NCI-H146 treated with DMSO at 0.1 percent for 48 hours (cell line): ENCODE data around the gene AATK.
"Not testable (repeated sequence)": the region's sequence is repeated elsewhere in the genome, so short reads cannot be mapped to it uniquely, and the experiment has no call there.

ENCODE experiments used
- DNase-seq: peaks from one replicate; lab custom pipeline; 2025; ENCODE audit not compliant: unreplicated experiment; lab: John Stamatoyannopoulos, UW

Gene AATK

GRCh38 chr17:81161972-81162371, 4.0 kb downstream of the AATK start:
- no peak for DNase-seq

GRCh38 chr17:81161536-81161935, 4.5 kb downstream of the AATK start:
- no peak for DNase-seq

GRCh38 chr17:81160747-81161453, 5.1 kb downstream of the AATK start:
- no peak for DNase-seq

GRCh38 chr17:81160306-81160705, 5.7 kb downstream of the AATK start:
- DNase-seq = no peak

GRCh38 chr17:81159611-81160265, 6.3 kb downstream of the AATK start:
- DNase-seq = no peak

- DNase-seq = no peak
Measured at GRCh38 chr17:81158688-81159590, 7.1 kb downstream of the AATK start.

DNA sequence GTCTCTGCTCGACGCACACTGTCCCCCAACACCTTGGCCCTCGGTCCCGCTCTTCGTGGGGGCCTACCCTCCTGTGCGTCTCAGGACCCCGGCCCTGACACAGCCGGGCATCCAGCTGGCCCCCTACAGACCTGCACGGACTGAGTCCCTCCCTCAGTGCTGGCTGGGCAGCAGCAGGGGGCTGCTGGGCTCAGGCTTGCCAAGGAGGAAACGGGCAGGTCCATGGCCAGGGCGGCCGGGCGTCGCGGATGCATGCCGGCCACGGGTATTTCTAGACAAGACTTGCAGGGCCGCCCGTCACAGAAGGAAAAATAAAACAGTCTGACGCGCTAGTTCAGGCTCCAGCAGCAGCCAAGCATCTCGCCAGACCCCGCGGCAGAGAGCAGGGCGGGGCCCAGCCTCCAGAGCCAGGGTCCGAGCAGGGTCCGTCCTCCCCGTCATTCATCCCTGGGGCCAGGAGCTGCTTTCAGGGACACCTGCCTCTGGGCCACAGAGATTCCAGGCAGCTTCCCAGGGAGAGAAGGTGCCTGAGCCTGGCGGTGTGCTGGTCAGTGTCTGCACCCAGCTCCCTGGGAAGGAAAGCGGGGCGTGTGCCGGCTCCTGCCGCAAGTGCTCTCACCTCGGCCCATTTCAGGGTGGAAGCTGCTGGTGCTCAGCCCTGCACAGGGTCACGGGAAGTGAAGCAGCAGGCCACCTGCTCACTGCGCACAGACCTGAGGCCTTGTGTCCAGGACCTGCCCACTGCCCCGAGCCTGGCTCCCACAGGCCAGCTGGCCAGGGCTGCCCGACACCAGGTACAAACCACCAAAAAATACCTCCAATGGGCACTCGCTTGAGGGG, 8.0 kb downstream of the AATK start:
- no peak for DNase-seq

GRCh38 chr17:81156866-81157805, 8.9 kb downstream of the AATK start:
- DNase-seq = no peak

GRCh38 chr17:81154961-81155360, 11.1 kb downstream of the AATK start:
- DNase-seq = no peak

- DNase-seq = not testable (repeated sequence)
Measured at GRCh38 chr17:81154016-81154415, 12.0 kb downstream of the AATK start.

DNA sequence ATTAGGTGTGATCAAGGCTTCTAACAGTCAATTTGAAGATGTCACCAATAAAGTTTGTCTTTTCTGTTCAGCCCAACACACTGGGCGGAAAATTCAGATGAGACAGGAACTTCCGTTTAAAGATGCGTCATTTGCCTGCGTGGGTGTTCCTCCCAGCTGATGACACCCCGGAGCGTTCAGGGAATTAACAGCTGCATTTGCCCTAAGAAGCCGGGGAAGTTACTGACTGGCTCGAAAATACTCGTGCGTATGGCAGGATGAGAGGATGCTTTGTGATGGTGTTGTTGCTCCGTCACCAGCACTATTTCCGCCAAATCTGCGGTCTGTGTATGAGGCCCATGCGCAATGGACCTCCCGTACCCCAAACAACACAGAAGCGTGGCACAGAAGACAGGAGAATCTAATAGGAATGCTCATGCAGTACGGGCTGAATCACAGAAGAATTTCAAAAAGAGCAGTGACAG, 12.6 kb downstream of the AATK start:
- DNase-seq = no peak

DNA sequence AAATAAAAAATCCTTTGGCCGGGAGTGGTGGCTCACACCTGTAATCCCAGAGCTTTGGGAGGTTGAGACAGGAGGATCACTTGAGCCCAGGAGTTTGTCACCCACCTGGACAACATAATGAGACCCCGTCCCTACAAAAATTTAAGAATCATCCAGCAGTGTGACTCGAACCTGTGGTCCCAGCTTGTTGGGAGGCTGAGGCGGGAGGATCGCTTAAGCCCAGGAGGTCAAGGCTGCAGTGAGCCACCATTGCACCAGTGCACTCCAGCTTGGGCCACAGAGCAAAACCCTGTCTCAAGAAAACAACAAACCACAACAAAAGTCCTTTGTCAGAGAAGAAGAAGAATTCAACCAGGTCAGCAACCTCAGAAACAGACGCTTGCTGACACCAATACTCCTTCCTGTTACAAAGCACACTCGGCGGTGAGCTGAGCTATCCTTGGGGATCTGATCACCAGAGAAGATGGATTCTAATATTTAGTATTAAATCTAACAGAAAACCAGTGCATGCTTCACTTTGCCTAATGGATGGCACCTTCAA, 13.7 kb downstream of the AATK start:
- no peak for DNase-seq

- DNase-seq = no peak
Measured at GRCh38 chr17:81151278-81151677, 14.7 kb downstream of the AATK start.

GRCh38 chr17:81150377-81151077, 15.5 kb downstream of the AATK start:
- DNase-seq = no peak

DNA sequence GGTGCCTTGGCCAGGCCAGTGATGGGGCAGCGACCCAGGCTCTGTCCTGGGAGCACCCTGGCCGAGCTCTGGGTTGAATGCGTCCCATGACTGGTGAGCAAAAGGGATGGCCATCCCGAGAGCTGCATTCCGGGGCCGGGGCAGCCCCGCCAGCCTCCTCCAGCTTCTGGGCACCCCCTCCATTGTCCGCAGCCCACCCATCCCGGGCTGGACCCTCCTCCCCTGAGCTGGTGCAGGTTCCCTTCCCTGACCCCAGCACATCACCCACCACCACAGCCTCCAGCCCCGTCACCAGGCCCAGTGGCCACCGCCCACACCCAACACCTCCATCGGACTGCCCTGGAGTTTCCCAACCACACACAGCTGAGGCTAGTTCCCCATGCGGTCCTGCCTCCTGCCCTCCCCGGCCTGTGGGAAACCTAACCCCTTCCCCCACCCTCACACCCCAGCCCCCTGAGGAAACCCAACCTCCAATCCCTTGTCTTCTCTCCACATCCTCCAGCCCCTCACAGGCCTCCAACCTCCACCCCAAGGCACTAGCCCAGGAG, 17.0 kb downstream of the AATK start:
- DNase-seq = no peak

- DNase-seq = no peak
Measured at GRCh38 chr17:81148571-81148970, 17.4 kb downstream of the AATK start.

GRCh38 chr17:81147701-81148100, 18.3 kb downstream of the AATK start:
- DNase-seq = no peak

DNA sequence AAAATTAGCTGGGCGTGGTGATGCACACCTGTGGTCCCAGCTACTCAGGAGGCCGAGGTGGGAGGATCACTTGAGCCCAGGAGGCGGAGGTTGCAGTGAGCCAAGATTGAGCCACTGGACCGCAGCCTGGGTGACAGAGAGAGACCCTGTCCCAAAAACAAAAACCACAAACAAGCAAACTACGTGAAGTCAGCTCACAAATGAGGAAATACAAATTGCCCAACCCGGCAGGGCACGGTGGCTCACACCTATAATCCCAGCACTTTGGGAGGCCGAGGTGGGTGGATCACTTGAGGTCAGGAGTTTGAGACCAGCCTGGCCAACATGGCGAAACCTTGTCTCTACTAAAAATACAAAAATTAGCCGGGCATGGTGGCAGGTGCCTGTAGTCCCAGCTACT, 19.8 kb downstream of the AATK start:
- DNase-seq = not testable (repeated sequence)

- DNase-seq = no peak
Measured at GRCh38 chr17:81144423-81144781, 21.6 kb downstream of the AATK start.
